HG03457 (cell line): ENCODE data around the gene PUSL1.

Experiments
- ATAC-seq: cut with Tn5 transposase; IDR thresholded peaks from one replicate; pipeline ENCODE4 v1.9.1; 2021; ENCODE audit warnings: moderate number of reproducible peaks; ENCODE audit not compliant: unreplicated experiment

The PUSL1 gene

GRCh38 chr1:1278620-1279019 is 29.8 kb upstream of the PUSL1 start:
- ATAC-seq: no peak

GRCh38 chr1:1279028-1279427 is 29.4 kb upstream of the PUSL1 start:
- no peak for ATAC-seq

GRCh38 chr1:1280782-1281481 is 27.5 kb upstream of the PUSL1 start:
- no peak for ATAC-seq

- ATAC-seq: no peak
These were observed 26.7 kb upstream of the PUSL1 start for GRCh38 chr1:1281533-1282321.

- no peak for ATAC-seq
These were observed 25.4 kb upstream of the PUSL1 start for GRCh38 chr1:1282998-1283397.

GRCh38 chr1:1283821-1284220 is 24.6 kb upstream of the PUSL1 start:
- ATAC-seq: no peak

GRCh38 chr1:1284221-1285101 is 23.9 kb upstream of the PUSL1 start:
- no peak for ATAC-seq

GRCh38 chr1:1285102-1285571 is 23.3 kb upstream of the PUSL1 start:
- ATAC-seq: no peak

- ATAC-seq: no peak
These were observed 22.6 kb upstream of the PUSL1 start for GRCh38 chr1:1285611-1286311.

- no peak for ATAC-seq
These were observed 21.8 kb upstream of the PUSL1 start for GRCh38 chr1:1286313-1287261.

GRCh38 chr1:1287288-1288110 is 20.9 kb upstream of the PUSL1 start:
- no peak for ATAC-seq

- ATAC-seq: no peak
These were observed 18.1 kb upstream of the PUSL1 start for GRCh38 chr1:1290238-1290731.

- no peak for ATAC-seq
These were observed 17.3 kb upstream of the PUSL1 start for GRCh38 chr1:1291023-1291528.

GRCh38 chr1:1291548-1292441 is 16.6 kb upstream of the PUSL1 start:
- no peak for ATAC-seq

- no peak for ATAC-seq
These were observed 16.0 kb upstream of the PUSL1 start for GRCh38 chr1:1292442-1292779.

GRCh38 chr1:1292851-1293250 is 15.5 kb upstream of the PUSL1 start:
- no peak for ATAC-seq
